Measurements from ENCODE around the gene ZFPL1. TPM values are rescaled to one million over a fixed set of nuclear protein-coding genes. Genes with fewer than 3 reads are reported as not detected.
A peak's percentile ranks its signal among the peaks of the same experiment; 100 is the strongest.

The ZFPL1 gene
- total and polyA plus RNA-seq, 10 of the 15 experiments (the other 5 are each of a cell fraction or from before 2014, with no cell fraction given), result 2.2 to 37.8 (median 27.0) TPM

DNA sequence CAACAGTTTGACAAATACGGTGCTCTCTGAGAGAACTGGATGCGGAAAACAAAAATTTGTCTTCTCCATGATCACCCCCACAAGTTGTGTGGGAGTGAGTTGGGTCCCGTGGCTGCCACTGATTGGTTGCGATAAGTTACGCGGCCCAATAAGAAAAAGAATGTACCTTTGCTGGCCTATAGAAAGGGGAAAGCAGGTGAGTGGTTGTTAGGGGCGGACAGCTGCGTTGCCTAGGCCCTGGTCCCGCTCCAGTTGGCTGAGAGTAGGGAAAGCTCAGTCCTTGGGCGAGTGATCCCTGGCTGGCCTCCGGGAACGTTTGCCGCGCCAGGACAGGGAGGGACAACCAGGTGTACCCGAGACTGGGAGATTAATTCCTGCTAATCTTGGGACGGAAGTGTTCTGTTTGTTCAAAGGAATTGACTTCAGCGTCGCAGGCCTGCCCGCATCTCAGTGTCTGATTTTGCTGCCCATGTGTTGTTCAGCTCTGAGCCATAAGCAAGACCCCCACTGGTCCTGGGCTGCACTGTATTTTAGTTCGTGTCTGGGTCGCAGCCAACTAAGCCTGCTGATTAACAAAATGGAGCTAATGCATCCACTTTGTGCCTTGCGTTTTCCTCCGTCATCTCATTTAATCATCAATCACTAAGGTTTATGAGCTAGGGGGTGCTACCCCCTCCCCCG, 51.1 kb downstream of the ZFPL1 start (continued):
- TF ChIP-seq, protein P1, sequence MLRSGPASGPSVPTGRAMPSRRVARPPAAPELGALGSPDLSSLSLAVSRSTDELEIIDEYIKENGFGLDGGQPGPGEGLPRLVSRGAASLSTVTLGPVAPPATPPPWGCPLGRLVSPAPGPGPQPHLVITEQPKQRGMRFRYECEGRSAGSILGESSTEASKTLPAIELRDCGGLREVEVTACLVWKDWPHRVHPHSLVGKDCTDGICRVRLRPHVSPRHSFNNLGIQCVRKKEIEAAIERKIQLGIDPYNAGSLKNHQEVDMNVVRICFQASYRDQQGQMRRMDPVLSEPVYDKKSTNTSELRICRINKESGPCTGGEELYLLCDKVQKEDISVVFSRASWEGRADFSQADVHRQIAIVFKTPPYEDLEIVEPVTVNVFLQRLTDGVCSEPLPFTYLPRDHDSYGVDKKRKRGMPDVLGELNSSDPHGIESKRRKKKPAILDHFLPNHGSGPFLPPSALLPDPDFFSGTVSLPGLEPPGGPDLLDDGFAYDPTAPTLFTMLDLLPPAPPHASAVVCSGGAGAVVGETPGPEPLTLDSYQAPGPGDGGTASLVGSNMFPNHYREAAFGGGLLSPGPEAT (IDR thresholded peaks at IDR 0.05; ENCODE audit: low read depth), result peak; percentile 85; the same call in 1 of the 2 replicates
- TF ChIP-seq SIN3A (IDR thresholded peaks at IDR 0.05; ENCODE audit: low read depth, low read length) (0 out of 2 replicates have a peak, but pooled peaks have one; percentile 4), CREM (IDR thresholded peaks at IDR 0.05; ENCODE audit: low read depth) (peak; percentile 6; the same call in 1 of the 2 replicates), ATF7 (IDR thresholded peaks at IDR 0.05; ENCODE audit: low read depth) (no peak), EED (IDR thresholded peaks at IDR 0.05; ENCODE audit: low read depth) (peak; percentile 76), TCF3 (IDR thresholded peaks at IDR 0.05; ENCODE audit: borderline replicate concordance, insufficient read depth, low read depth, low read length) (no peak), BACH1 (IDR thresholded peaks at IDR 0.05; ENCODE audit: borderline replicate concordance) (0 out of 2 replicates have a peak, but pooled peaks have one; percentile 19), CREB1 (IDR thresholded peaks at IDR 0.05; ENCODE audit: low read depth) (peak; percentile 48; the same call in 1 of the 2 replicates), LARP7 (IDR thresholded peaks at IDR 0.05) (peak; percentile 57; the same call in 1 of the 2 replicates), FOXM1 (IDR thresholded peaks at IDR 0.05; ENCODE audit: low read depth, low read length) (peak; percentile 60; the same call in 1 of the 2 replicates), ZSCAN29 (IDR thresholded peaks at IDR 0.05) (no peak), RAD51 (IDR thresholded peaks at IDR 0.05) (0 out of 2 replicates have a peak, but pooled peaks have one; percentile 50), RFX5 (IDR thresholded peaks at IDR 0.05; ENCODE audit: low read depth, low read length) (peak; percentile 94), ESRRA (IDR thresholded peaks at IDR 0.05; ENCODE audit: low read length) (no peak), KLF5 (IDR thresholded peaks at IDR 0.05; ENCODE audit: partially characterized antibody) (peak; percentile 98), MYB (IDR thresholded peaks at IDR 0.05; ENCODE audit: borderline replicate concordance, low read depth, low read length) (no peak), ZBED1 (IDR thresholded peaks at IDR 0.05; ENCODE audit: borderline replicate concordance) (no peak), EP300 (IDR thresholded peaks at IDR 0.05; ENCODE audit: borderline replicate concordance in 1 of 2, control insufficient read depth in 1 of 2, low read depth in 2 of 2, low read length in 2 of 2) (0 out of 4 replicates have a peak, but pooled peaks of 1 of the 2 experiments have one; percentile 35)
- TF ChIP-seq, protein P2, sequence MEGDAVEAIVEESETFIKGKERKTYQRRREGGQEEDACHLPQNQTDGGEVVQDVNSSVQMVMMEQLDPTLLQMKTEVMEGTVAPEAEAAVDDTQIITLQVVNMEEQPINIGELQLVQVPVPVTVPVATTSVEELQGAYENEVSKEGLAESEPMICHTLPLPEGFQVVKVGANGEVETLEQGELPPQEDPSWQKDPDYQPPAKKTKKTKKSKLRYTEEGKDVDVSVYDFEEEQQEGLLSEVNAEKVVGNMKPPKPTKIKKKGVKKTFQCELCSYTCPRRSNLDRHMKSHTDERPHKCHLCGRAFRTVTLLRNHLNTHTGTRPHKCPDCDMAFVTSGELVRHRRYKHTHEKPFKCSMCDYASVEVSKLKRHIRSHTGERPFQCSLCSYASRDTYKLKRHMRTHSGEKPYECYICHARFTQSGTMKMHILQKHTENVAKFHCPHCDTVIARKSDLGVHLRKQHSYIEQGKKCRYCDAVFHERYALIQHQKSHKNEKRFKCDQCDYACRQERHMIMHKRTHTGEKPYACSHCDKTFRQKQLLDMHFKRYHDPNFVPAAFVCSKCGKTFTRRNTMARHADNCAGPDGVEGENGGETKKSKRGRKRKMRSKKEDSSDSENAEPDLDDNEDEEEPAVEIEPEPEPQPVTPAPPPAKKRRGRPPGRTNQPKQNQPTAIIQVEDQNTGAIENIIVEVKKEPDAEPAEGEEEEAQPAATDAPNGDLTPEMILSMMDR (IDR thresholded peaks at IDR 0.05 in 2 of 3, conservative IDR thresholded peaks at IDR 0.05 in 1 of 3; ENCODE audit: control insufficient read depth in 2 of 3, extremely low read depth in 1 of 3, insufficient read depth in 1 of 3, low read depth in 3 of 3, low read length in 3 of 3), result no peak
- TF ChIP-seq, protein P3, sequence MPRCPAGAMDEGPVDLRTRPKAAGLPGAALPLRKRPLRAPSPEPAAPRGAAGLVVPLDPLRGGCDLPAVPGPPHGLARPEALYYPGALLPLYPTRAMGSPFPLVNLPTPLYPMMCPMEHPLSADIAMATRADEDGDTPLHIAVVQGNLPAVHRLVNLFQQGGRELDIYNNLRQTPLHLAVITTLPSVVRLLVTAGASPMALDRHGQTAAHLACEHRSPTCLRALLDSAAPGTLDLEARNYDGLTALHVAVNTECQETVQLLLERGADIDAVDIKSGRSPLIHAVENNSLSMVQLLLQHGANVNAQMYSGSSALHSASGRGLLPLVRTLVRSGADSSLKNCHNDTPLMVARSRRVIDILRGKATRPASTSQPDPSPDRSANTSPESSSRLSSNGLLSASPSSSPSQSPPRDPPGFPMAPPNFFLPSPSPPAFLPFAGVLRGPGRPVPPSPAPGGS (IDR thresholded peaks at IDR 0.05; ENCODE audit: borderline replicate concordance, insufficient read depth, low read depth, low read length, poor library complexity, severe bottlenecking), result no peak
- TF ChIP-seq, protein P4, sequence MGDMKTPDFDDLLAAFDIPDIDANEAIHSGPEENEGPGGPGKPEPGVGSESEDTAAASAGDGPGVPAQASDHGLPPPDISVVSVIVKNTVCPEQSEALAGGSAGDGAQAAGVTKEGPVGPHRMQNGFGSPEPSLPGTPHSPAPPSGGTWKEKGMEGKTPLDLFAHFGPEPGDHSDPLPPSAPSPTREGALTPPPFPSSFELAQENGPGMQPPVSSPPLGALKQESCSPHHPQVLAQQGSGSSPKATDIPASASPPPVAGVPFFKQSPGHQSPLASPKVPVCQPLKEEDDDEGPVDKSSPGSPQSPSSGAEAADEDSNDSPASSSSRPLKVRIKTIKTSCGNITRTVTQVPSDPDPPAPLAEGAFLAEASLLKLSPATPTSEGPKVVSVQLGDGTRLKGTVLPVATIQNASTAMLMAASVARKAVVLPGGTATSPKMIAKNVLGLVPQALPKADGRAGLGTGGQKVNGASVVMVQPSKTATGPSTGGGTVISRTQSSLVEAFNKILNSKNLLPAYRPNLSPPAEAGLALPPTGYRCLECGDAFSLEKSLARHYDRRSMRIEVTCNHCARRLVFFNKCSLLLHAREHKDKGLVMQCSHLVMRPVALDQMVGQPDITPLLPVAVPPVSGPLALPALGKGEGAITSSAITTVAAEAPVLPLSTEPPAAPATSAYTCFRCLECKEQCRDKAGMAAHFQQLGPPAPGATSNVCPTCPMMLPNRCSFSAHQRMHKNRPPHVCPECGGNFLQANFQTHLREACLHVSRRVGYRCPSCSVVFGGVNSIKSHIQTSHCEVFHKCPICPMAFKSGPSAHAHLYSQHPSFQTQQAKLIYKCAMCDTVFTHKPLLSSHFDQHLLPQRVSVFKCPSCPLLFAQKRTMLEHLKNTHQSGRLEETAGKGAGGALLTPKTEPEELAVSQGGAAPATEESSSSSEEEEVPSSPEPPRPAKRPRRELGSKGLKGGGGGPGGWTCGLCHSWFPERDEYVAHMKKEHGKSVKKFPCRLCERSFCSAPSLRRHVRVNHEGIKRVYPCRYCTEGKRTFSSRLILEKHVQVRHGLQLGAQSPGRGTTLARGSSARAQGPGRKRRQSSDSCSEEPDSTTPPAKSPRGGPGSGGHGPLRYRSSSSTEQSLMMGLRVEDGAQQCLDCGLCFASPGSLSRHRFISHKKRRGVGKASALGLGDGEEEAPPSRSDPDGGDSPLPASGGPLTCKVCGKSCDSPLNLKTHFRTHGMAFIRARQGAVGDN (IDR thresholded peaks at IDR 0.05), result no peak; the same call in 1 of the 2 replicates

All from GM12878 (cell line).